Measurements from ENCODE around the gene MAML1.

MAML1 gene

DNA sequence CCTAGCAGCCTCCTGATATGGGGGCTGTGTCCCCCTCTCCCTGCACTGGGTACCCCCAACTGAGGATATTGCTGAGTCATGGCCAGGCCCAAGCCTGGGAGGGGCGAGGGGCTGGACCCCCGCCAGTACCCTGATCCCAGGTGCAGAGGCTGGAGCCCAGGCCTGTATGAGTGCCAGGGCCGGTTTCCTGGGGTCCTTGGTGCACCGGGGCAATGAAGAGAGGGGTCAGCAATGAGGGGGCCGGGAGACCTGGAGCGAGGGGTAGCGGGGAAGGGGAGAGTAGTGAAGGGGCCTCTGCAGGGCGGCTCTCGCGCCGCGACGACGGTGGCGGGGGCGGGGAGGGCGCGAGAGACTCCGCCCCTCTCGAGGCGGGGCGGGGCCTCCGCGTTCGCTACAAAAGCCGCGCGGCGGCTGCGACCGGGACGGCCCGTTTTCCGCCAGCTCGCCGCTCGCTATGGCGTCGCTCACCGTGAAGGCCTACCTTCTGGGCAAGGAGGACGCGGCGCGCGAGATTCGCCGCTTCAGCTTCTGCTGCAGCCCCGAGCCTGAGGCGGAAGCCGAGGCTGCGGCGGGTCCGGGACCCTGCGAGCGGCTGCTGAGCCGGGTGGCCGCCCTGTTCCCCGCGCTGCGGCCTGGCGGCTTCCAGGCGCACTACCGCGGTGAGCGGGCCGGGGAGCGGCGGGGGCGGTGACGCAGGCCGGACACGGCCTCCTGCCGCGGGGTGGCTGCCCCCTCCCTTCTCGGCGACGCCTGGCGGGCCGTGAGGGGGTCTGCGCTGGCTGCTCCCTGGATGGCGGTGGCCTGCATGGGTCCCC, 88.1 kb downstream of the MAML1 start, which contains the start of gene SQSTM1:
Gene SQSTM1 (plus strand): TSS at position 423 of the 815 bp plus-strand sequence. CDS start 32 bp downstream, at position 455.
- Histone ChIP-seq H3K27ac (peak within 1 kb of the TSS; percentile 87), H3K4me3 (ENCODE audit: low read depth, low read length) (peak within 1 kb of the TSS; percentile 67), H3K36me3 (no peaks in the 10 kb centered on the region; the same call in 1 of the 2 replicates), H3K9me3 (ENCODE audit: severe bottlenecking) (no peaks in the 10 kb centered on the region), H3K27me3 (ENCODE audit: insufficient read depth, low read depth, severe bottlenecking) (no peaks in the 10 kb centered on the region)
- DNase-seq = peak; percentile 56
- TF ChIP-seq, protein P1, sequence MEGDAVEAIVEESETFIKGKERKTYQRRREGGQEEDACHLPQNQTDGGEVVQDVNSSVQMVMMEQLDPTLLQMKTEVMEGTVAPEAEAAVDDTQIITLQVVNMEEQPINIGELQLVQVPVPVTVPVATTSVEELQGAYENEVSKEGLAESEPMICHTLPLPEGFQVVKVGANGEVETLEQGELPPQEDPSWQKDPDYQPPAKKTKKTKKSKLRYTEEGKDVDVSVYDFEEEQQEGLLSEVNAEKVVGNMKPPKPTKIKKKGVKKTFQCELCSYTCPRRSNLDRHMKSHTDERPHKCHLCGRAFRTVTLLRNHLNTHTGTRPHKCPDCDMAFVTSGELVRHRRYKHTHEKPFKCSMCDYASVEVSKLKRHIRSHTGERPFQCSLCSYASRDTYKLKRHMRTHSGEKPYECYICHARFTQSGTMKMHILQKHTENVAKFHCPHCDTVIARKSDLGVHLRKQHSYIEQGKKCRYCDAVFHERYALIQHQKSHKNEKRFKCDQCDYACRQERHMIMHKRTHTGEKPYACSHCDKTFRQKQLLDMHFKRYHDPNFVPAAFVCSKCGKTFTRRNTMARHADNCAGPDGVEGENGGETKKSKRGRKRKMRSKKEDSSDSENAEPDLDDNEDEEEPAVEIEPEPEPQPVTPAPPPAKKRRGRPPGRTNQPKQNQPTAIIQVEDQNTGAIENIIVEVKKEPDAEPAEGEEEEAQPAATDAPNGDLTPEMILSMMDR (IDR thresholded peaks at IDR 0.05; ENCODE audit: low read depth, low read length) = no peak

DNA sequence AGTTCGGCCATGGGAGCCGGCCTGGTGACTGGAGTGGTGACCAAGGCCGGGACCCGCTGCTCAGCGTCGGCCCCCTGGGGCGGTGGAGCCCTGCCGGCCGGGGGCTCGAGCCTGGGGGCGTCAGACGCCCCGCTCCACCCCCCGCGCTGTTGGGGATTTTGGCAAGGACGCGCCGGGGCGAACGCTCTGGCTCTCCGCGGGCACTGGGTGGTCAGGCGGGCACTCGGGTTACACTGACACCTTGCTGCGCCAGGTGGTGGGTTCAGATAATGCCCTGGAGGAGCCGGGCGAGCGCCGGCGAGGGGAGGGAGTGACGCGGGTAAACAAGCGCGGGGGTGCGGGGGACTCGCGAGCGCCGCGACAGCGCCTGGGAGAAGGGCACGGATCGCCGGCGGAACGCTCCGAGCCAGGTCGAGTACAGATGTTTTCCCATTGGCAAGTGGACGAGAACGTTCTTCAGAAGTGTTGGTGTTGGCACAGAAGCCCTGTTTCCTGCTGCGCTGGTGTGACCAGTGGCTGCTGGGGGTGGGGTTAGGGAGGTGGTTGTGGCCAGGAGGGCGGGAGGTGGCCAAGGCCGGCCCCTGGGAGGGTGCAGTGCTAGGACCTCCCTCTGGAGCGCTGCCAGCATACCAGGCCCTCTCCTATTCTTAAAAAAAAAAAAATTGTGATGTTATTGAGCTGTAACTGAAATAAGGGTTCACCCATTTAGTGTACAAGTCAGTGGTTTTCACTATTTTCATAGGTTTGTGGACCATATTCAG, 88.9 kb downstream of the MAML1 start:
- Histone ChIP-seq H3K27ac (peak overlapping the region; percentile 87), H3K4me3 (ENCODE audit: low read depth, low read length) (peak overlapping the region; percentile 67), H3K27me3 (ENCODE audit: insufficient read depth, low read depth, severe bottlenecking) (no peaks in the 10 kb centered on the region), H3K36me3 (no peaks in the 10 kb centered on the region; the same call in none of the 2 replicates), H3K9me3 (ENCODE audit: severe bottlenecking) (no peaks in the 10 kb centered on the region)
- TF ChIP-seq, protein P1 (IDR thresholded peaks at IDR 0.05; ENCODE audit: low read depth, low read length) = no peak
- DNase-seq = peak; percentile 80

DNA sequence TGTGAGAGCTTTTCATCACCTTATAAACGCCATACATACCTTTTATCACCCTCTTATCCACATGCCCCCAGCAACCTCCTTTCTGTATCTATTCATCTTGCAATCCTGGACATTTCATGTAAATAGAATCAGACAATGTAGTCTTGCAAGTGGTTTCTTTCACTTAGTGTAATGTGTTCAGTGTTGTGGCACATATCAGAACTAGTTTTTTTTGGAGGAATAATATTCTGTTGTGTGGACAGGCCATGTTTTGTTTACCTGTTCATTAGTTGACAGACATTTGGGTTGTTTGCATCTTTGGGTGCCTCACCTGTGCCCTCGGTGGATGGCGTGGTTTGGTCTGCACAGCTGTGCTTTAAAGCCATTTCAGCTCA, 89.4 kb downstream of the MAML1 start:
- Histone ChIP-seq H3K4me3 (ENCODE audit: low read depth, low read length) (peak overlapping the region; percentile 67), H3K27ac (no peak overlapping the region), H3K36me3 (peaks cover 5% of the 10 kb centered on the region), H3K27me3 (ENCODE audit: insufficient read depth, low read depth, severe bottlenecking) (no peaks in the 10 kb centered on the region), H3K9me3 (ENCODE audit: severe bottlenecking) (no peaks in the 10 kb centered on the region)
- TF ChIP-seq, protein P1 (IDR thresholded peaks at IDR 0.05; ENCODE audit: low read depth, low read length) = no peak
- no peak for DNase-seq

DNA sequence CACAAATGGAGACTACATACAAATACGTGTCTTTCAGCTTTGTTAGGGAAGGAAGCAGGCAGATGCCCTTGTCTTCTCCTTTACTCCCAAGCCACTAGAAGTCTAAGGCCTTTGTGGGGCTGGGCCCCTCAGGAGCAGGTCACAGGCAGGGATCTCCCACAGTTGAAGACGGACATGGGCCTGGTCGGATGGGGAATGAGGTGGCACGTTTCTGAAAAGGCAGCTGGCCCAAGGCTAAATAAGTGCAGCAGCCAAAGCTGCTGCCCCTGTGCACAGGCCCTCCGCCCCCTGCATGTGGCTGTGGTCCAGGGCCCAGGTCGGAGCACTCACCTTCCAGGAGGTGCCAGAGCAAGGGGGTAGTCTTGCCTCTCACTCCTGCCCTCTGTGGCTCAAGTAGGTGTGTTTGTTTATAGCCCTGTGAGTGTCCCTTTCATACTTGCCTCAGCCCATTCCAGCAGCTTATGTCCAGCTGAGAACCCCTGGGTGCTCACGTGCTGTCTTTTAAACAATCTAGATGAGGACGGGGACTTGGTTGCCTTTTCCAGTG, 89.9 kb downstream of the MAML1 start:
- peaks cover 7% of the 10 kb centered on the region for H3K36me3 ChIP-seq
- TF ChIP-seq, protein P1 (IDR thresholded peaks at IDR 0.05; ENCODE audit: low read depth, low read length) = no peak
- DNase-seq = no peak
- no peak overlapping the region for H3K27ac ChIP-seq
- H3K9me3 ChIP-seq (ENCODE audit: severe bottlenecking) = no peaks in the 10 kb centered on the region
- H3K4me3 ChIP-seq (ENCODE audit: low read depth, low read length) = no peak overlapping the region
- no peaks in the 10 kb centered on the region for H3K27me3 ChIP-seq (ENCODE audit: insufficient read depth, low read depth, severe bottlenecking)

DNA sequence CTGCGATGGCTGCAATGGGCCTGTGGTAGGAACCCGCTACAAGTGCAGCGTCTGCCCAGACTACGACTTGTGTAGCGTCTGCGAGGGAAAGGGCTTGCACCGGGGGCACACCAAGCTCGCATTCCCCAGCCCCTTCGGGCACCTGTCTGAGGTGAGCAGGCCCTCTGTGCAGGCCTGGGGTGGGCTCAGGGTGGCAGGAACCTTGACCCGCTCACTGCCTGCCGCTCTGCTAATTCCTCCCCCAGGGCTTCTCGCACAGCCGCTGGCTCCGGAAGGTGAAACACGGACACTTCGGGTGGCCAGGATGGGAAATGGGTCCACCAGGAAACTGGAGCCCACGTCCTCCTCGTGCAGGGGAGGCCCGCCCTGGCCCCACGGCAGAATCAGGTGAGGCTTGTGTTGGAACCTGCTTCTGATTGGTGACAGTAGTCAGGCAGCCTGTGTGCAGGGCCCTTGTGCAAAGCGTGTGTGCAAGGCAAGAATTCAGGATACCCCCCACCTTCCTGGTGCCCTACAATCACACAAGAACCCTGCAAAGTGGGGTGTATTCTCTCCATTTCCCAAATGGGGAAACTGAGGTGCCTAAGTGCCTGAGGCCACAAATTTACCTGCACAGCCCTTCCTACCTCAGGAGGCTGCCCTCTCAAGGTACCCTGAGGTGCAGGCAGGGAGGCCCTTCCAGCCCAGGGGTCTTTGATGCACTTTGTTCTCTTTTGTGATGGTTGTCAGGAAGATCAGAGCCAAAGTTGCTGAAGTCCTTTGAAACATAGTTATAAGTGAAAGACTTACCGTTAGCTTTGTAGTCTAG, 91.5 kb downstream of the MAML1 start:
- TF ChIP-seq, protein P1 (IDR thresholded peaks at IDR 0.05; ENCODE audit: low read depth, low read length) = no peak
- Histone ChIP-seq H3K9me3 (ENCODE audit: severe bottlenecking) (no peaks in the 10 kb centered on the region), H3K4me3 (ENCODE audit: low read depth, low read length) (no peak overlapping the region), H3K27ac (no peak overlapping the region), H3K27me3 (ENCODE audit: insufficient read depth, low read depth, severe bottlenecking) (no peaks in the 10 kb centered on the region), H3K36me3 (peaks cover 17% of the 10 kb centered on the region)
- DNase-seq = no peak

All from WERI-Rb-1 (cell line).